ENCODE results near the gene MAML3.

GRCh38 chr4:139819082-139819481 lies 334.9 kb downstream of the MAML3 start:
- TF ChIP-seq POLR2A (IDR thresholded peaks at IDR 0.05; ENCODE audit: low read length) (no peak), GATA1 (IDR thresholded peaks at IDR 0.05; ENCODE audit: low read depth, low read length) (no peak)
